K562 (cell line): ENCODE measurements around the gene DDX50. TPM values are rescaled to one million over a fixed set of nuclear protein-coding genes. Genes with fewer than 3 reads are reported as not detected.
A peak's percentile ranks its signal among the peaks of the same experiment; 100 is the strongest.

Experiments
- ATAC-seq: fragments of 200-7000 bp; cut with Tn5 transposase; 3 replicates; pipeline ENCODE4 v1.9.1; 2020; ENCODE audit warnings: moderate library complexity
- BruUV-seq: library from RNA; stranded (reverse); fragments of 400-500 nt; replicated peaks from 2 replicates; lab custom pipeline; 2021; lab: Mats Ljungman, UMichigan
- CTCF ChIA-PET: fragments of 300-600 bp; formaldehyde crosslinking; extraction: SDS; loops from one replicate; lab custom pipeline; 2021; ENCODE audit warnings: low intra/inter-chr PET ratio; lab: Yijun Ruan, JAX
- POLR2A ChIA-PET: fragments of 300-600, 350-650 bp; sonication (Branson Sonifier 250); formaldehyde crosslinking; extraction: SDS; loops from one replicate; lab custom pipeline; 2021; ENCODE audit warnings: antibody characterized with exemption, inconsistent platforms; lab: Yijun Ruan, JAX
- DNase-seq, 4 experiments: peaks; one replicate each; pipeline versions ENCODE4 v3.0.0 to v3.0.0-alpha.2; 2011 to 2018; ENCODE audit warnings: low spot score in 3 of 4, mixed read lengths in 3 of 4; ENCODE audit errors: extremely low read depth in 1 of 4
- FAIRE-seq: peaks from 2 replicates; lab custom pipeline; 2011; peaks lifted over from hg19 to GRCh38; lab: Jason Lieb, UNC
- H2AFZ ChIP-seq: 2 replicates; pipeline ENCODE4 v1.6.0; 2011; ENCODE audit warnings: low read depth, low read length, control low read depth, inconsistent platforms
- H3K27ac ChIP-seq: fragments of 200-600 bp; 3 replicates; pipeline ENCODE4 v1.8.0; 2011; ENCODE audit warnings: low read depth, mild to moderate bottlenecking, control low read depth, inconsistent platforms, low read length, moderate library complexity, mixed read lengths; ENCODE audit errors: extremely low read depth
- H3K27me3 ChIP-seq, 2 experiments: fragments of 300-600 bp in 1 of 2; 2 replicates in 1 of 2; 3 replicates in 1 of 2; pipeline versions ENCODE4 v1.6.0 to v1.8.0; 2011; ENCODE audit warnings: inconsistent platforms in 2 of 2, low read length in 2 of 2, mild to moderate bottlenecking in 1 of 2, mixed read lengths in 1 of 2, moderate library complexity in 1 of 2; ENCODE audit not compliant: control insufficient read depth in 2 of 2, insufficient read depth in 2 of 2
- H3K36me3 ChIP-seq: fragments of 300-600 bp; 3 replicates; pipeline ENCODE4 v1.8.0; 2011; ENCODE audit warnings: mild to moderate bottlenecking, low read length, inconsistent platforms; ENCODE audit not compliant: control insufficient read depth, insufficient read depth
- H3K4me1 ChIP-seq, 2 experiments: fragments of 200-600 bp in 1 of 2; replicated peaks in 1 of 2; 2 replicates in 1 of 2; 3 replicates in 1 of 2; pipeline versions ENCODE4 v1.5.1 to v1.8.0; 2011; ENCODE audit warnings: inconsistent platforms in 2 of 2, low read length in 2 of 2, mild to moderate bottlenecking in 1 of 2, mixed read lengths in 1 of 2, moderate library complexity in 1 of 2; ENCODE audit not compliant: control insufficient read depth in 2 of 2, insufficient read depth in 2 of 2
- H3K4me2 ChIP-seq: 2 replicates; pipeline ENCODE4 v1.6.1; 2011; ENCODE audit warnings: low read length, control low read depth, inconsistent platforms, mixed read lengths; ENCODE audit not compliant: insufficient read depth
- H3K4me3 ChIP-seq: fragments of 200-600 bp; sonication (generic), shearing (Covaris generic); 2 replicates; pipeline ENCODE4 v1.5.1; 2016; ENCODE audit warnings: control low read depth, inconsistent platforms
- H3K79me2 ChIP-seq: fragments of 200-600 bp; 3 replicates; pipeline ENCODE4 v1.8.0; 2011; ENCODE audit warnings: low read length, inconsistent platforms; ENCODE audit not compliant: control insufficient read depth, insufficient read depth
- H3K9ac ChIP-seq, 2 experiments: 2 replicates each; pipeline versions ENCODE4 v1.6.0 to v1.6.1; 2011; ENCODE audit warnings: low read depth in 2 of 2, low read length in 2 of 2, control low read depth in 1 of 2, inconsistent platforms in 1 of 2, mild to moderate bottlenecking in 1 of 2, mixed read lengths in 1 of 2; ENCODE audit not compliant: insufficient read depth in 1 of 2
- H3K9me1 ChIP-seq: one replicate; pipeline ENCODE4 v1.6.0; 2011; ENCODE audit warnings: inconsistent platforms, mild to moderate bottlenecking, low read length, moderate library complexity; ENCODE audit not compliant: control insufficient read depth, insufficient read depth
- H3K9me3 ChIP-seq: replicated peaks from 2 replicates; pipeline ENCODE4 v1.5.1; 2011; ENCODE audit warnings: low read depth, low read length, inconsistent platforms; ENCODE audit not compliant: control insufficient read depth, insufficient read depth
- H4K20me1 ChIP-seq: replicated peaks from 2 replicates; pipeline ENCODE4 v1.6.1; 2011; ENCODE audit warnings: low read length, inconsistent platforms, mixed read lengths; ENCODE audit not compliant: control insufficient read depth, insufficient read depth
- FOXK1 ChIP-seq: sonication (generic); formaldehyde crosslinking; IDR thresholded peaks from 2 replicates; pipeline ENCODE4 v1.8.0; 2022; ENCODE audit warnings: missing genetic modification reagents, mild to moderate bottlenecking, borderline replicate concordance
- RFX1 ChIP-seq: fragments of 450-650 bp; IDR thresholded peaks from 2 replicates; pipeline ENCODE4 v1.6.1; 2016; ENCODE audit warnings: mild to moderate bottlenecking, moderate library complexity
- SIX5 ChIP-seq, 2 experiments: IDR thresholded peaks; 2 replicates each; pipeline ENCODE4 v1.6.1; 2011; ENCODE audit warnings: low read length in 2 of 2, borderline replicate concordance in 1 of 2, low read depth in 1 of 2, mild to moderate bottlenecking in 1 of 2, moderate library complexity in 1 of 2; ENCODE audit not compliant: insufficient read depth in 1 of 2
- ZC3H4 ChIP-seq: sonication (generic); formaldehyde crosslinking; IDR thresholded peaks from 2 replicates; pipeline ENCODE4 v1.9.0; 2021; ENCODE audit warnings: missing genetic modification reagents, borderline replicate concordance
- ZNF778 ChIP-seq: fragments of 450-650 bp; formaldehyde crosslinking; IDR thresholded peaks from 2 replicates; pipeline ENCODE4 v1.4.0; 2020; ENCODE audit warnings: mild to moderate bottlenecking, moderate library complexity
- WGBS: fragments of 100-300 bp; shearing (Covaris generic); methylation state at CpG from one replicate; pipeline ENCODE4 v1.1.6; 2016; ENCODE audit warnings: low coverage, mixed read lengths; ENCODE audit not compliant: insufficient coverage; ENCODE audit errors: missing lambda C conversion rate; 5-methylcytosine and 5-hydroxymethylcytosine counted together
- in situ Hi-C: fragments of 300-500 bp; cut with MboI; formaldehyde crosslinking; loops from 4 replicates; pipeline ENCODE4 v1.15.0; 2018; ENCODE audit warnings: inconsistent platforms, mixed read lengths
- intact Hi-C: fragments of 100-400 bp; cut with micrococcal nuclease; formaldehyde crosslinking; loops from 2 replicates; pipeline ENCODE4 v1.14.2; 2022
- polyA plus RNA-seq, 8 experiments: library from polyadenylated mRNA; depleted of rRNA in 4 of 8; stranded (reverse) in 5 of 8; unstranded in 3 of 8; fragments of >200 nt; fragmentation: Nextera tagmentation in 2 of 8; fragmentation: Illumina TruSeq in 1 of 8; extraction: Ambion mirVana in 2 of 8; extraction: Trizol in 1 of 8; gene quantifications; 2 replicates each; pipeline versions ENCODE4 v1.2.1 to v1.2.3, GENCODE V29; 2011 to 2014; ENCODE audit warnings: inconsistent platforms in 1 of 8, missing spikeins in 1 of 8
- total RNA-seq, 7 experiments: library from RNA; depleted of rRNA in 6 of 7; stranded (reverse); fragments of >200 nt in 6 of 7; fragmentation: Illumina TruSeq in 2 of 7; extraction: Trizol in 2 of 7; gene quantifications; 2 replicates each; pipeline versions ENCODE4 v1.2.1 to v1.2.3, GENCODE V29; 2011 to 2021; ENCODE audit warnings: low replicate concordance in 1 of 7

DDX50 gene
- total and polyA plus RNA-seq, 9 of the 15 experiments (the other 6 are each of a cell fraction or from before 2014, with no cell fraction given), result 36.7 to 86.8 (median 57.4) TPM

DNA sequence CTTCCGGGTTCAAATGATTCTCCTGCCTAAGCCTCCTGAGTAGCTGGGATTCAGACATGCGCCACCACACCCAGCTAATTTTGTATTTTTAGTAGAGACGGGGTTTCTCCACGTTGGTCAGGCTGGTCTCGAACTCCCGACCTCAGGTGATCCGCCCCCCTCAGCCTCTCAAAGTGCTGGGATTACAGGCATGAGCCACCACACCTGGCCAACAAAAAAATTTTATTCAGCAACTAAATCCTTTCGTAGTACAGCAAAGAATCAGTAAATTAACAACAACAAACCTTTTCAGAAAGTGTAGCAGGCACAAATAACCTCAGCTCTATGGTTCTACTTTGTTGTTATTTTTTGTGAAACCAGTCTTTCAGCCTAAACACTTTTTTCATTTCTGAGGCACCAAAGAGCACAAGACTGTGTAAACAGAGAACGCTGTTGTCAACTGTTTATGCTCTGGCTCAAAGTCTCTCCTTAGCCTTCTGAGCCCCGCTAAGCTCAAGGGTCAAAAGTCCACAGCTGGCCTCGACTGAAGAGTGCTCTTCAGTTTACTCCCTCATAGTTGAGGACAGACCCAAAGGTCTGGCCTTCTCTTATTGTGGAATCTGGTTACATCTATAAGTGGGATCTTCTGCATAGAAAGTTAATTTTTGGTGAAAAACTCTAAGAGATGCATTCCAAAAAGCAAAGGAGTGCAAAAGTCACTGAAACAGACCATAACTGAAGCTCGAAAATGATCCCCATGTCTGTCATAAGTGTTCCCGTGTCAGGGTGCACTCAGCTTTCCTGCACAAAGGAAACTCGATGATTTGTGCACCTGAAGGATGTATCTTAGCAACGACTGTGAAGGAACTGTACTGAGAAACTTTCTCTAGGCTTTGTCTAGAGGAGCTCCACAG is 24.6 kb upstream of the DDX50 start:
- in situ Hi-C loops, result no loop called here
- WGBS, result 37% methylated on average over 15 of the region's 15 CpGs
- Histone ChIP-seq H3K9me3 (no peaks in the 10 kb centered on the region), H3K4me3 (no peak overlapping the region), H3K27ac (no peak overlapping the region), H3K9me1 (no peaks in the 10 kb centered on the region), H3K36me3 (no peaks in the 10 kb centered on the region), H3K4me2 (no peak overlapping the region), H3K27me3 (no peaks in the 10 kb centered on the region), H3K9ac (no peak overlapping the region), H3K4me1 (peaks cover 0 to under 1% of the 10 kb centered on the region in 2 experiments; a peak in 1 of 5 replicates), H4K20me1 (no peaks in the 10 kb centered on the region), H2AFZ (peak overlapping the region; percentile 26), H3K79me2 (no peaks in the 10 kb centered on the region)
- TF ChIP-seq ZNF778 (CRISPR knock-in tag) (no peak), ZC3H4 (no peak), RFX1 (peak; percentile 34; the same call in 1 of the 2 replicates), FOXK1 (no peak), SIX5 (IDR thresholded peaks at IDR 0.05; ENCODE audit: borderline replicate concordance in 1 of 2, insufficient read depth in 1 of 2, low read depth in 1 of 2, low read length in 2 of 2) (no peak)
- POLR2A ChIA-PET, result interaction anchor here (0.7 to 0.8 kb wide), 3 partner anchors 20 to 48 kb away, joined by 3 read pairs; no protein-coding TSS in a partner anchor
- ATAC-seq (no peak), DNase-seq (no peak), FAIRE-seq (no peak)
- CTCF ChIA-PET, result interaction anchor here (0.5 kb wide), 1 partner anchor 1081 kb away, joined by 3 read pairs; no protein-coding TSS in a partner anchor
- intact Hi-C loops, result no loop called here
- BruUV-seq, result no TSS peak
